Gastrocnemius medialis (tissue), 4 donors: ENCODE measurements around the gene PANK4.

Experiments
- POLR2A ChIP-seq, 2 donors: fragments of 450-650 bp; IDR thresholded peaks; one replicate each; pipeline ENCODE4 v1.6.1; 2017; ENCODE audit warnings: antibody characterized with exemption in 2 of 2, mild to moderate bottlenecking in 2 of 2, moderate library complexity in 2 of 2
- TF ChIP-seq, protein P1 (sequence below), 5 experiments: fragments of 450-650 bp in 3 of 5; fragments of 200-600 bp in 2 of 5; sonication (generic) in 2 of 5; IDR thresholded peaks in 4 of 5; conservative IDR thresholded peaks in 1 of 5; 1 replicate in 4 of 5; 2 replicates in 1 of 5; pipeline ENCODE4 v1.5.1; 2016 to 2019; ENCODE audit warnings: antibody characterized with exemption in 5 of 5, mild to moderate bottlenecking in 3 of 5, moderate library complexity in 3 of 5

DNA sequence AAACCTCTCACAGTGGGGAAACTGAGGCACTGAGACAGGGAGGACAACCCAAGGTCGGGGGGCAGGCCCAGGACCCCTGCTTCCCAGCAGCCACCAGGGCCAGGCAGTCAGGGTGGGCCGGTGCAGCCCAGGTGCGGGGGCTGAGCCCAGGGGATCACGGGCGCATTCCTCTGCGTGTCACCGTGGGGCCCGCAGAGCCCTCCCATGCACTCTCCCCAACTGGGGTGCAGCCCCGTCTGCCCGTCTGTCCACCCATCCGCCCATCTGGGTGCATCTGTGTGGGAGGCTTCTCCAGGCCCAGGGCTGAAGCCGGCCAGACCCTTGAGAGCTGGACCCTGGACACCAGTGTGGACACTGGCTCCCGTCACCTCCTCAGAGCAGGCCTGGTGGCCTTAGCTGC, 53.2 kb downstream of the PANK4 start:
- TF ChIP-seq POLR2A (IDR thresholded peaks at IDR 0.05): no peak
- TF ChIP-seq, protein P1, sequence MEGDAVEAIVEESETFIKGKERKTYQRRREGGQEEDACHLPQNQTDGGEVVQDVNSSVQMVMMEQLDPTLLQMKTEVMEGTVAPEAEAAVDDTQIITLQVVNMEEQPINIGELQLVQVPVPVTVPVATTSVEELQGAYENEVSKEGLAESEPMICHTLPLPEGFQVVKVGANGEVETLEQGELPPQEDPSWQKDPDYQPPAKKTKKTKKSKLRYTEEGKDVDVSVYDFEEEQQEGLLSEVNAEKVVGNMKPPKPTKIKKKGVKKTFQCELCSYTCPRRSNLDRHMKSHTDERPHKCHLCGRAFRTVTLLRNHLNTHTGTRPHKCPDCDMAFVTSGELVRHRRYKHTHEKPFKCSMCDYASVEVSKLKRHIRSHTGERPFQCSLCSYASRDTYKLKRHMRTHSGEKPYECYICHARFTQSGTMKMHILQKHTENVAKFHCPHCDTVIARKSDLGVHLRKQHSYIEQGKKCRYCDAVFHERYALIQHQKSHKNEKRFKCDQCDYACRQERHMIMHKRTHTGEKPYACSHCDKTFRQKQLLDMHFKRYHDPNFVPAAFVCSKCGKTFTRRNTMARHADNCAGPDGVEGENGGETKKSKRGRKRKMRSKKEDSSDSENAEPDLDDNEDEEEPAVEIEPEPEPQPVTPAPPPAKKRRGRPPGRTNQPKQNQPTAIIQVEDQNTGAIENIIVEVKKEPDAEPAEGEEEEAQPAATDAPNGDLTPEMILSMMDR (IDR thresholded peaks at IDR 0.05 in 4 of 5, conservative IDR thresholded peaks at IDR 0.05 in 1 of 5): no peak
